Bronchial epithelial cell (primary cell): ENCODE measurements around the gene BRD4. TPM values are rescaled to one million over a fixed set of nuclear protein-coding genes. Genes with fewer than 3 reads are reported as not detected.

ENCODE experiments used
- DNase-seq: peaks from one replicate; pipeline ENCODE4 v3.0.0-alpha.2; 2010; ENCODE audit warnings: low read depth
- FAIRE-seq: peaks from 2 replicates; lab custom pipeline; 2011; peaks lifted over from hg19 to GRCh38; lab: Jason Lieb, UNC
- H3K27me3 ChIP-seq: 2 replicates; pipeline ENCODE4 v1.5.1; 2011; ENCODE audit warnings: low read length; ENCODE audit not compliant: control insufficient read depth, insufficient read depth
- H3K36me3 ChIP-seq: 2 replicates; pipeline ENCODE4 v1.5.1; 2011; ENCODE audit warnings: low read length; ENCODE audit not compliant: control insufficient read depth, insufficient read depth
- H3K4me3 ChIP-seq: 2 replicates; pipeline ENCODE4 v1.5.1; 2011; ENCODE audit warnings: mild to moderate bottlenecking, low read depth, low read length, control low read depth
- total RNA-seq: library from RNA; depleted of rRNA; stranded (reverse); fragments of >200 nt; gene quantifications from 2 replicates; pipeline ENCODE4 v1.2.1, GENCODE V29; 2014
- TF ChIP-seq, protein P1 (sequence below): IDR thresholded peaks from 2 replicates; pipeline ENCODE4 v1.5.1; 2011; ENCODE audit warnings: mild to moderate bottlenecking, moderate library complexity, low read length, control low read depth, inconsistent platforms; ENCODE audit not compliant: insufficient read depth, severe bottlenecking

Gene BRD4
- total RNA-seq, 1 donor from 2014 or later, result 12.1 TPM

GRCh38 chr19:15247107-15248014, 85.0 kb downstream of the BRD4 start:
- TF ChIP-seq, protein P1, sequence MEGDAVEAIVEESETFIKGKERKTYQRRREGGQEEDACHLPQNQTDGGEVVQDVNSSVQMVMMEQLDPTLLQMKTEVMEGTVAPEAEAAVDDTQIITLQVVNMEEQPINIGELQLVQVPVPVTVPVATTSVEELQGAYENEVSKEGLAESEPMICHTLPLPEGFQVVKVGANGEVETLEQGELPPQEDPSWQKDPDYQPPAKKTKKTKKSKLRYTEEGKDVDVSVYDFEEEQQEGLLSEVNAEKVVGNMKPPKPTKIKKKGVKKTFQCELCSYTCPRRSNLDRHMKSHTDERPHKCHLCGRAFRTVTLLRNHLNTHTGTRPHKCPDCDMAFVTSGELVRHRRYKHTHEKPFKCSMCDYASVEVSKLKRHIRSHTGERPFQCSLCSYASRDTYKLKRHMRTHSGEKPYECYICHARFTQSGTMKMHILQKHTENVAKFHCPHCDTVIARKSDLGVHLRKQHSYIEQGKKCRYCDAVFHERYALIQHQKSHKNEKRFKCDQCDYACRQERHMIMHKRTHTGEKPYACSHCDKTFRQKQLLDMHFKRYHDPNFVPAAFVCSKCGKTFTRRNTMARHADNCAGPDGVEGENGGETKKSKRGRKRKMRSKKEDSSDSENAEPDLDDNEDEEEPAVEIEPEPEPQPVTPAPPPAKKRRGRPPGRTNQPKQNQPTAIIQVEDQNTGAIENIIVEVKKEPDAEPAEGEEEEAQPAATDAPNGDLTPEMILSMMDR, result no peak
- no peak for FAIRE-seq
- Histone ChIP-seq H3K36me3 (peaks cover 47% of the 10 kb centered on the region), H3K27me3 (no peaks in the 10 kb centered on the region), H3K4me3 (no peak overlapping the region)
- DNase-seq, result no peak

- DNase-seq (no peak), FAIRE-seq (no peak)
- Histone ChIP-seq H3K4me3 (no peak overlapping the region), H3K36me3 (peaks cover 52% of the 10 kb centered on the region), H3K27me3 (no peaks in the 10 kb centered on the region)
- TF ChIP-seq, protein P1, result no peak
Measured at GRCh38 chr19:15246198-15246481, 86.2 kb downstream of the BRD4 start.

DNA sequence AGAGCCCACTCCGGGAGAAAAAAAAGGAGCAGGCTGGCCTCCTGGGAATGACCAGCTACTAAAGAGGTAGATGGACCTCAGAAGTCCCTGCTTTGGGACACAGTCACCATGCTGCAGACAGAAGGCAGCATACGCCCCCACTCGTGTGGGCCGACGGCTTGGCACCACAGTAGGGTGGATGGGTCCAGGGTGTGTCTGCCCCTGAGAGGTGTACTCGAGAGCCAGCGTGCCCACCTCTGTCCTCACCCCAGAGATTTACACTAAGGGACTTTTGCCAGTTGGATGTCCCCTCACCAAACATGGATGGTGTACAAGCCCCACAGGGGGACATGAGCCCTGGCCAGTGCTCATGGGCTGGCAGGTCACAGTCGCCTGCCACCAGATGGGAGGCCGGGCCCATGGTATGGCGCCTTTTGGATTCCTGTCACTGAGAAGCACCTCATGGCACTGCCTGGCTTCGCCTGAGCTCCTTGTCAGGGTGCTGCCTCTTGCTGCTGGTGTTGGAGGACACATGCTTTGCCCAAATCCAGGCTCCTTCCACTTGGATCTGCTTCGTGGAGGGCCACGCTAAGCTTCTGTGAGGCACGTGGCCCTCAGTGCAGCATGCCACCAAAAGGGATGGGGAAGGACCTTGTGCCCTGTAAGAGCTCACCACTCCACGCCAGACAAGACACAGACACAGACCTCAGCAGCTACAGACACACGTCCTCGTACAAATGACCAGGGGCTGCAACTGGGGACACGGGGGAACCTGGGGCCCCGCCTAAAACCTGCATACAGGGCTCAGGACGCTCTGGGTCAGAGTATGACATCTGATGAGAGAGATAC, 86.8 kb downstream of the BRD4 start:
- DNase-seq, result no peak
- H3K36me3 ChIP-seq, result peaks cover 55% of the 10 kb centered on the region
- H3K4me3 ChIP-seq, result no peak overlapping the region
- FAIRE-seq, result no peak
- H3K27me3 ChIP-seq, result no peaks in the 10 kb centered on the region
- TF ChIP-seq, protein P1, result no peak

DNA sequence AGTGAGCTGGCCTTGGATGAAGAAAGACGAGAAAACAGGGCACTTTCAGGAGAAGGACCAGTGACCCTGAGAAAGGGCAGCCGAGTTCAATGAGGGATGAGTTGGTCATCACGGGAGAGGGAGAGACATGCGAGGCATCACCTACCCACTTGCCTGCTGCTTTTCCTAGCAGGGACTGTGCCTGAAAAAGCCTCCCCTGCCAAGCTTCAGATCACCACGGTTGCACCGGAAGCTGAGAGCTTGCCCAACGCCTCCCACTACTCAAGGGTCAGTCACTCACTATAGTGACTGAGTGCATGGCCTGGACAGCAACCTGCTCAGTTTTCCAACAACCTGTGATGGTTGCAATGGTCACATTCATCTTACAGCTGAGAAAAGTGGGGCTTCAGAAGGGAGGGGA, 87.5 kb downstream of the BRD4 start:
- no peak for FAIRE-seq
- peaks cover 62% of the 10 kb centered on the region for H3K36me3 ChIP-seq
- DNase-seq, result no peak
- TF ChIP-seq, protein P1, result no peak
- no peak overlapping the region for H3K4me3 ChIP-seq
- H3K27me3 ChIP-seq, result no peaks in the 10 kb centered on the region

- Histone ChIP-seq H3K4me3 (no peak overlapping the region), H3K36me3 (peaks cover 67% of the 10 kb centered on the region), H3K27me3 (no peaks in the 10 kb centered on the region)
- no peak for FAIRE-seq
- TF ChIP-seq, protein P1, result no peak
- no peak for DNase-seq
Measured at GRCh38 chr19:15244106-15244803, 88.1 kb downstream of the BRD4 start.
